Gastroesophageal sphincter (tissue), 3 donors: ENCODE measurements around the gene TSPO2.

ENCODE experiments used
- CTCF ChIP-seq, 4 experiments: fragments of 200-600 bp in 2 of 4; fragments of 450-650 bp in 2 of 4; sonication (generic) in 1 of 4; IDR thresholded peaks; one replicate each; pipeline ENCODE4 v1.5.1; 2017 to 2019; ENCODE audit warnings: antibody characterized with exemption in 4 of 4, mild to moderate bottlenecking in 2 of 4, moderate library complexity in 2 of 4
- EP300 ChIP-seq: sonication (generic); formaldehyde crosslinking; IDR thresholded peaks from one replicate; pipeline ENCODE4 v1.6.1; 2017; ENCODE audit warnings: antibody characterized with exemption, mild to moderate bottlenecking
- POLR2A ChIP-seq, 2 donors: fragments of 450-650 bp; IDR thresholded peaks; one replicate each; pipeline ENCODE4 v1.6.1; 2017; ENCODE audit warnings: antibody characterized with exemption in 2 of 2, mild to moderate bottlenecking in 2 of 2, moderate library complexity in 1 of 2

- TF ChIP-seq POLR2A (IDR thresholded peaks at IDR 0.05) (no peak), CTCF (IDR thresholded peaks at IDR 0.05) (no peak), EP300 (no peak)
Observed at GRCh38 chr6:41037107-41037900, 5.0 kb upstream of the TSPO2 start.
